ENCODE measurements around the gene BST2. TPM values are rescaled to one million over a fixed set of nuclear protein-coding genes. Genes with fewer than 3 reads are reported as not detected.

BST2 gene
- total RNA-seq, 1 experiment from 2014 or later = 98.4 TPM

GRCh38 chr19:17436094-17436873, 30.9 kb upstream of the BST2 start:
- no peaks in the 10 kb centered on the region for H3K27me3 ChIP-seq (replicated peaks; ENCODE audit: control insufficient read depth, insufficient read depth, low read length)
- ChIA-PET POLR2A (no interaction called here), CTCF (no interaction called here)
- Mint-ChIP-seq H3K4me1 (ENCODE audit: low read depth, unreplicated experiment) (no peaks in the 10 kb centered on the region), H3K4me3 (ENCODE audit: unreplicated experiment) (no peak overlapping the region), H3K27ac (ENCODE audit: unreplicated experiment) (no peak overlapping the region), H3K36me3 (ENCODE audit: insufficient read depth, unreplicated experiment) (no peaks in the 10 kb centered on the region), H3K9me3 (ENCODE audit: unreplicated experiment) (no peaks in the 10 kb centered on the region), H3K27me3 (ENCODE audit: insufficient read depth, unreplicated experiment) (no peaks in the 10 kb centered on the region)
- intact Hi-C loops (cut with micrococcal nuclease; ENCODE audit: unreplicated experiment) = no loop called here
- no TSS peak for BruUV-seq (replicated peaks)
- H3K4me1 ChIP-seq = no peaks in the 10 kb centered on the region
- DNase-seq = no peak
- H3K36me3 ChIP-seq (ENCODE audit: control insufficient read depth, insufficient read depth, low read length) = no peaks in the 10 kb centered on the region
- H3K9me3 ChIP-seq = no peaks in the 10 kb centered on the region
- H3K4me3 ChIP-seq (ENCODE audit: low read depth, low read length) = no peak overlapping the region
- TF ChIP-seq, protein P1, sequence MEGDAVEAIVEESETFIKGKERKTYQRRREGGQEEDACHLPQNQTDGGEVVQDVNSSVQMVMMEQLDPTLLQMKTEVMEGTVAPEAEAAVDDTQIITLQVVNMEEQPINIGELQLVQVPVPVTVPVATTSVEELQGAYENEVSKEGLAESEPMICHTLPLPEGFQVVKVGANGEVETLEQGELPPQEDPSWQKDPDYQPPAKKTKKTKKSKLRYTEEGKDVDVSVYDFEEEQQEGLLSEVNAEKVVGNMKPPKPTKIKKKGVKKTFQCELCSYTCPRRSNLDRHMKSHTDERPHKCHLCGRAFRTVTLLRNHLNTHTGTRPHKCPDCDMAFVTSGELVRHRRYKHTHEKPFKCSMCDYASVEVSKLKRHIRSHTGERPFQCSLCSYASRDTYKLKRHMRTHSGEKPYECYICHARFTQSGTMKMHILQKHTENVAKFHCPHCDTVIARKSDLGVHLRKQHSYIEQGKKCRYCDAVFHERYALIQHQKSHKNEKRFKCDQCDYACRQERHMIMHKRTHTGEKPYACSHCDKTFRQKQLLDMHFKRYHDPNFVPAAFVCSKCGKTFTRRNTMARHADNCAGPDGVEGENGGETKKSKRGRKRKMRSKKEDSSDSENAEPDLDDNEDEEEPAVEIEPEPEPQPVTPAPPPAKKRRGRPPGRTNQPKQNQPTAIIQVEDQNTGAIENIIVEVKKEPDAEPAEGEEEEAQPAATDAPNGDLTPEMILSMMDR (IDR thresholded peaks at IDR 0.05; ENCODE audit: insufficient read depth in 1 of 2, low read depth in 1 of 2, low read length in 1 of 2, severe bottlenecking in 1 of 2, unreplicated experiment in 1 of 2) = no peak

- no peak for DNase-seq
- no peaks in the 10 kb centered on the region for H3K27me3 Mint-ChIP-seq (ENCODE audit: insufficient read depth, unreplicated experiment)
- no peaks in the 10 kb centered on the region for H3K27me3 ChIP-seq (replicated peaks; ENCODE audit: control insufficient read depth, insufficient read depth, low read length)
- no peaks in the 10 kb centered on the region for H3K4me1 Mint-ChIP-seq (ENCODE audit: low read depth, unreplicated experiment)
- no peak overlapping the region for H3K4me3 ChIP-seq (ENCODE audit: low read depth, low read length)
- no peak overlapping the region for H3K4me3 Mint-ChIP-seq (ENCODE audit: unreplicated experiment)
- H3K9me3 ChIP-seq = no peaks in the 10 kb centered on the region
- no peak overlapping the region for H3K27ac Mint-ChIP-seq (ENCODE audit: unreplicated experiment)
- no peaks in the 10 kb centered on the region for H3K9me3 Mint-ChIP-seq (ENCODE audit: unreplicated experiment)
- intact Hi-C loops (cut with micrococcal nuclease; ENCODE audit: unreplicated experiment) = no loop called here
- TF ChIP-seq, protein P1 (IDR thresholded peaks at IDR 0.05; ENCODE audit: insufficient read depth in 1 of 2, low read depth in 1 of 2, low read length in 1 of 2, severe bottlenecking in 1 of 2, unreplicated experiment in 1 of 2) = no peak
- H3K4me1 ChIP-seq = no peaks in the 10 kb centered on the region
- POLR2A ChIA-PET = no interaction called here
- H3K36me3 Mint-ChIP-seq (ENCODE audit: insufficient read depth, unreplicated experiment) = no peaks in the 10 kb centered on the region
- no TSS peak for BruUV-seq (replicated peaks)
- no peaks in the 10 kb centered on the region for H3K36me3 ChIP-seq (ENCODE audit: control insufficient read depth, insufficient read depth, low read length)
- CTCF ChIA-PET = no interaction called here
These were observed 29.8 kb upstream of the BST2 start for GRCh38 chr19:17435218-17435617.

GRCh38 chr19:17431417-17431816, 26.0 kb upstream of the BST2 start:
- no peaks in the 10 kb centered on the region for H3K9me3 ChIP-seq
- H3K4me1 ChIP-seq = no peaks in the 10 kb centered on the region
- CTCF ChIA-PET = no interaction called here
- no TSS peak for BruUV-seq (replicated peaks)
- H3K4me3 Mint-ChIP-seq (ENCODE audit: unreplicated experiment) = no peak overlapping the region
- no peak for DNase-seq
- no peak overlapping the region for H3K27ac Mint-ChIP-seq (ENCODE audit: unreplicated experiment)
- POLR2A ChIA-PET = no interaction called here
- intact Hi-C loops (cut with micrococcal nuclease; ENCODE audit: unreplicated experiment) = no loop called here
- no peaks in the 10 kb centered on the region for H3K9me3 Mint-ChIP-seq (ENCODE audit: unreplicated experiment)
- H3K36me3 ChIP-seq (ENCODE audit: control insufficient read depth, insufficient read depth, low read length) = no peaks in the 10 kb centered on the region
- TF ChIP-seq, protein P1 (IDR thresholded peaks at IDR 0.05; ENCODE audit: insufficient read depth in 1 of 2, low read depth in 1 of 2, low read length in 1 of 2, severe bottlenecking in 1 of 2, unreplicated experiment in 1 of 2) = no peak
- H3K4me1 Mint-ChIP-seq (ENCODE audit: low read depth, unreplicated experiment) = no peaks in the 10 kb centered on the region
- no peak overlapping the region for H3K4me3 ChIP-seq (ENCODE audit: low read depth, low read length)
- no peaks in the 10 kb centered on the region for H3K27me3 ChIP-seq (replicated peaks; ENCODE audit: control insufficient read depth, insufficient read depth, low read length)
- no peaks in the 10 kb centered on the region for H3K36me3 Mint-ChIP-seq (ENCODE audit: insufficient read depth, unreplicated experiment)
- no peaks in the 10 kb centered on the region for H3K27me3 Mint-ChIP-seq (ENCODE audit: insufficient read depth, unreplicated experiment)

All from Caco-2 (cell line).